Prostate gland (tissue), 2 donors: ENCODE data around the gene FHIP2A.
"Not testable (repeated sequence)": the region's sequence is repeated elsewhere in the genome, so short reads cannot be mapped to it uniquely, and the experiment has no call there.

Source experiments
- CTCF ChIP-seq, 4 experiments: fragments of 200-600 bp in 2 of 4; fragments of 450-650 bp in 2 of 4; sonication (generic) in 2 of 4; IDR thresholded peaks; 1 replicate in 3 of 4; 2 replicates in 1 of 4; pipeline ENCODE4 v1.5.1; 2016 to 2019; ENCODE audit warnings: antibody characterized with exemption in 4 of 4, mild to moderate bottlenecking in 2 of 4, moderate library complexity in 2 of 4
- POLR2A ChIP-seq: fragments of 450-650 bp; IDR thresholded peaks from one replicate; pipeline ENCODE4 v1.6.1; 2016; ENCODE audit warnings: antibody characterized with exemption, mild to moderate bottlenecking

GRCh38 chr10:114847517-114847916, 25.9 kb downstream of the FHIP2A start:
- TF ChIP-seq CTCF (IDR thresholded peaks at IDR 0.05); POLR2A: not testable (repeated sequence)
